Chondrocyte (in vitro differentiated cells): Measurements from ENCODE around the gene KRT12. TPM values are rescaled to one million over a fixed set of nuclear protein-coding genes. Genes with fewer than 3 reads are reported as not detected.

Source experiments
- DNase-seq: peaks from one replicate; pipeline ENCODE4 v3.0.0; 2021; ENCODE audit warnings: mixed read lengths, low spot score
- H3K27ac Mint-ChIP-seq: one replicate; pipeline ENCODE4 v1.8.0; 2021; ENCODE audit warnings: mild to moderate bottlenecking, moderate library complexity, mixed read lengths; ENCODE audit not compliant: unreplicated experiment
- H3K27me3 Mint-ChIP-seq: 2 replicates; pipeline ENCODE4 v1.8.0; 2021; ENCODE audit warnings: low read depth, mixed read lengths
- H3K36me3 Mint-ChIP-seq: 2 replicates; pipeline ENCODE4 v1.8.0; 2021; ENCODE audit warnings: low read depth, mixed read lengths
- H3K4me1 Mint-ChIP-seq: 2 replicates; pipeline ENCODE4 v1.8.0; 2021; ENCODE audit warnings: low read depth, mild to moderate bottlenecking, mixed read lengths
- H3K4me3 Mint-ChIP-seq: one replicate; pipeline ENCODE4 v1.8.0; 2021; ENCODE audit warnings: mild to moderate bottlenecking, moderate library complexity, mixed read lengths; ENCODE audit not compliant: unreplicated experiment
- H3K9me3 Mint-ChIP-seq: 2 replicates; pipeline ENCODE4 v1.8.0; 2021; ENCODE audit warnings: low read depth, mixed read lengths
- CTCF ChIP-seq: fragments of 200-600 bp; sonication (generic); IDR thresholded peaks from 2 replicates; pipeline ENCODE4 v1.5.0; 2021; ENCODE audit warnings: antibody characterized with exemption, mild to moderate bottlenecking, moderate library complexity
- total RNA-seq: library from RNA; stranded (reverse); gene quantifications from 3 replicates; pipeline ENCODE4 v1.2.1, GENCODE V29; 2021

KRT12 gene
- total RNA-seq, 1 donor from 2014 or later, result not detected

- Mint-ChIP-seq H3K4me1 (peaks cover 11% of the 10 kb centered on the region), H3K27me3 (peaks cover 7% of the 10 kb centered on the region), H3K9me3 (no peaks in the 10 kb centered on the region), H3K27ac (no peak overlapping the region), H3K4me3 (no peak overlapping the region), H3K36me3 (no peaks in the 10 kb centered on the region)
- TF ChIP-seq CTCF, result peak; percentile 28
- DNase-seq, result no peak
Measured at GRCh38 chr17:40873255-40873654, 6.2 kb upstream of the KRT12 start.

GRCh38 chr17:40872416-40872815 lies 5.4 kb upstream of the KRT12 start:
- no peak for TF ChIP-seq CTCF
- H3K27ac Mint-ChIP-seq, result no peak overlapping the region
- no peaks in the 10 kb centered on the region for H3K36me3 Mint-ChIP-seq
- no peak for DNase-seq
- peaks cover 11% of the 10 kb centered on the region for H3K4me1 Mint-ChIP-seq
- peaks cover 5% of the 10 kb centered on the region for H3K27me3 Mint-ChIP-seq
- H3K4me3 Mint-ChIP-seq, result no peak overlapping the region
- no peaks in the 10 kb centered on the region for H3K9me3 Mint-ChIP-seq

- H3K27me3 Mint-ChIP-seq, result peaks cover 11% of the 10 kb centered on the region
- no peak for DNase-seq
- TF ChIP-seq CTCF, result no peak
- H3K4me1 Mint-ChIP-seq, result peaks cover 11% of the 10 kb centered on the region
- H3K4me3 Mint-ChIP-seq, result no peak overlapping the region
- no peaks in the 10 kb centered on the region for H3K9me3 Mint-ChIP-seq
- H3K27ac Mint-ChIP-seq, result no peak overlapping the region
- H3K36me3 Mint-ChIP-seq, result no peaks in the 10 kb centered on the region
Measured at GRCh38 chr17:40871316-40871715, 4.3 kb upstream of the KRT12 start.

- Mint-ChIP-seq H3K4me1 (peaks cover 11% of the 10 kb centered on the region), H3K9me3 (no peaks in the 10 kb centered on the region), H3K27ac (no peak overlapping the region), H3K36me3 (no peaks in the 10 kb centered on the region), H3K27me3 (peaks cover 11% of the 10 kb centered on the region), H3K4me3 (no peak overlapping the region)
- no peak for TF ChIP-seq CTCF
- DNase-seq, result no peak
Measured at GRCh38 chr17:40870136-40870535, 3.1 kb upstream of the KRT12 start.

- no peak for TF ChIP-seq CTCF
- Mint-ChIP-seq H3K4me1 (no peaks in the 10 kb centered on the region), H3K27me3 (peaks cover 9% of the 10 kb centered on the region), H3K4me3 (no peak overlapping the region), H3K27ac (no peak overlapping the region), H3K9me3 (no peaks in the 10 kb centered on the region), H3K36me3 (peaks cover 2% of the 10 kb centered on the region)
- no peak for DNase-seq
Measured at GRCh38 chr17:40864661-40865390, 2.2 kb downstream of the KRT12 start.
